Adrenal gland (tissue), 12 donors: ENCODE measurements around the gene UBAP1. TPM values are rescaled to one million over a fixed set of nuclear protein-coding genes. Genes with fewer than 3 reads are reported as not detected.
A peak's percentile ranks its signal among the peaks of the same experiment; 100 is the strongest.
"Not testable (repeated sequence)": the region's sequence is repeated elsewhere in the genome, so short reads cannot be mapped to it uniquely, and the experiment has no call there.

Source experiments
- DNase-seq, 7 donors: peaks; one replicate each; pipeline ENCODE4 v3.0.0-alpha.2; 2019 to 2020
- H3K27ac ChIP-seq, 5 donors: fragments of 200-600 bp; sonication (generic) in 4 of 5; 1 replicate in 3 of 5; 2 replicates in 2 of 5; pipeline versions ENCODE4 v1.5.1 to v1.8.0; 2016 to 2020; ENCODE audit warnings: mild to moderate bottlenecking in 1 of 5
- H3K27me3 ChIP-seq: fragments of 200-600 bp; 2 replicates; pipeline ENCODE4 v1.8.0; 2021
- H3K36me3 ChIP-seq, 2 donors: fragments of 200-600 bp; replicated peaks in 1 of 2; 1 replicate in 1 of 2; 2 replicates in 1 of 2; pipeline versions ENCODE4 v1.5.1 to v1.8.0; 2018 to 2022
- H3K4me1 ChIP-seq, 2 donors: fragments of 200-600 bp; replicated peaks in 1 of 2; 1 replicate in 1 of 2; 2 replicates in 1 of 2; pipeline versions ENCODE4 v1.5.1 to v1.8.0; 2018 to 2021
- H3K4me3 ChIP-seq, 4 donors: fragments of 200-600 bp; sonication (generic) in 3 of 4; one replicate each; pipeline ENCODE4 v1.5.1; 2016 to 2018
- H3K9me3 ChIP-seq, 3 donors: fragments of 200-600 bp; sonication (generic) in 1 of 3; replicated peaks in 1 of 3; 1 replicate in 2 of 3; 2 replicates in 1 of 3; pipeline versions ENCODE4 v1.5.1 to v1.8.0; 2016 to 2021
- CTCF ChIP-seq, 6 experiments: fragments of 450-650 bp in 4 of 6; fragments of 200-600 bp in 2 of 6; sonication (generic) in 1 of 6; IDR thresholded peaks; 1 replicate in 5 of 6; 2 replicates in 1 of 6; pipeline versions ENCODE4 v1.5.1 to v1.8.0; 2016 to 2021; ENCODE audit warnings: antibody characterized with exemption in 6 of 6, mild to moderate bottlenecking in 2 of 6, moderate library complexity in 1 of 6
- POLR2A ChIP-seq, 2 donors: fragments of 450-650 bp; IDR thresholded peaks; one replicate each; pipeline ENCODE4 v1.6.1; 2017; ENCODE audit warnings: antibody characterized with exemption in 2 of 2, mild to moderate bottlenecking in 2 of 2, moderate library complexity in 1 of 2
- WGBS, 4 donors: extraction: QIAGEN DNeasy Blood & Tissue Kit in 2 of 4; methylation state at CpG; one replicate each; pipeline versions ENCODE4 v1.1.5 to v1.1.7; 2013 to 2017; 5-methylcytosine and 5-hydroxymethylcytosine counted together
- intact Hi-C, 2 donors: fragments of 100-400 bp; cut with DNase I; formaldehyde crosslinking; loops; one replicate each; pipeline versions ENCODE4 v1.14.1 to v1.15.0; 2022 to 2023
- polyA plus RNA-seq, 3 donors: library from polyadenylated mRNA; stranded (reverse); fragments of 200-250 nt in 2 of 3; fragments of 350-450 nt in 1 of 3; fragmentation: Illumina TruSeq in 1 of 3; extraction: RNeasy Lipid Tissue Mini Kit (QIAGEN cat#74804) in 1 of 3; gene quantifications; one replicate each; pipeline ENCODE4 v1.2.3, GENCODE V29; 2013 to 2014
- total RNA-seq, 9 donors: library from RNA; depleted of rRNA in 4 of 9; stranded (reverse); fragments of >200 nt in 4 of 9; fragments of 120-200 nt in 1 of 9; fragmentation: NEBNext Ultra II Directional in 1 of 9; extraction: Animal tissue kit (Norgen Biotek cat#: 25700) in 1 of 9; gene quantifications; one replicate each; pipeline versions ENCODE4 v1.1.0 to v1.2.4, GENCODE V29; 2013 to 2023
- donor health status: healthy with polysubstance abuse.
- donor health status: Bipolar disorder and iron deficiency.
- donor health status: DM: yes; HTN: yes; CAD: no.
- donor health status: DM: no; HTN: no; CAD: no.
- donor health status: DM: no; HTN: no; CAD: no.
- donor health status: DM: yes; HTN: yes; CAD: no.

The UBAP1 gene
- total and polyA plus RNA-seq, 12 donors: 34.8 to 146 (median 77.4) TPM

GRCh38 chr9:34134521-34134920, 44.3 kb upstream of the UBAP1 start:
- Histone ChIP-seq H3K9me3 (no peaks in the 10 kb centered on the region), H3K4me3 (no peak overlapping the region), H3K27ac (no peak overlapping the region), H3K36me3 (no peaks in the 10 kb centered on the region), H3K4me1 (peaks cover 9 to 13% of the 10 kb centered on the region in 2 donors), H3K27me3 (no peaks in the 10 kb centered on the region)
- intact Hi-C loops: no loop called here
- WGBS, 4 donors: 94 to 96% (median 94%) methylated on average over 28 to 30 of the region's 30 CpGs
- DNase-seq: no peak
- TF ChIP-seq POLR2A (IDR thresholded peaks at IDR 0.05) (no peak), CTCF (IDR thresholded peaks at IDR 0.05) (no peak)

DNA sequence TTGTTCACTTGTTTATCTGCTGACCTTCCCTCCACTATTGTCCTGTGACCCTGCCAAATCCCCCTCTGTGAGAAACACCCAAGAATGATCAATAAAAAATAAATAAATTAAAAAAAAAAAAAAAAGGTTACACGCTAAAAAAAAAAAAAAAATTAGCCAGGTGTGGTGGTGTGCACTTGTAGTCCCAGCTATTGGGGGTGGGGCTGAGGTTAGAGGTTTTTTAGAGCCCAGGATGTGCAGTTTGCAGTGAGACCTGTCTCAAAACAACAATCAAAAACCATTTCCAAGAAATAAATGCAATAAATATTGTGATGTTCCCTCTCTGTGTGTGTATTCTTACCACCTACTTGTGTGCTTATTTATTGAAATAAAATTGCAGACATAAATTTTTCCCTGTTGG, 40.2 kb upstream of the UBAP1 start:
- H3K9me3 ChIP-seq, H3K4me3 ChIP-seq, H3K36me3 ChIP-seq, H3K27me3 ChIP-seq, H3K27ac ChIP-seq, intact Hi-C loops, DNase-seq: not testable (repeated sequence)
- WGBS, 4 donors: 67 to 84% (median 73%) methylated on average over 1 of the region's 1 CpG
- peaks cover 14 to 28% of the 10 kb centered on the region in 2 donors for H3K4me1 ChIP-seq

DNA sequence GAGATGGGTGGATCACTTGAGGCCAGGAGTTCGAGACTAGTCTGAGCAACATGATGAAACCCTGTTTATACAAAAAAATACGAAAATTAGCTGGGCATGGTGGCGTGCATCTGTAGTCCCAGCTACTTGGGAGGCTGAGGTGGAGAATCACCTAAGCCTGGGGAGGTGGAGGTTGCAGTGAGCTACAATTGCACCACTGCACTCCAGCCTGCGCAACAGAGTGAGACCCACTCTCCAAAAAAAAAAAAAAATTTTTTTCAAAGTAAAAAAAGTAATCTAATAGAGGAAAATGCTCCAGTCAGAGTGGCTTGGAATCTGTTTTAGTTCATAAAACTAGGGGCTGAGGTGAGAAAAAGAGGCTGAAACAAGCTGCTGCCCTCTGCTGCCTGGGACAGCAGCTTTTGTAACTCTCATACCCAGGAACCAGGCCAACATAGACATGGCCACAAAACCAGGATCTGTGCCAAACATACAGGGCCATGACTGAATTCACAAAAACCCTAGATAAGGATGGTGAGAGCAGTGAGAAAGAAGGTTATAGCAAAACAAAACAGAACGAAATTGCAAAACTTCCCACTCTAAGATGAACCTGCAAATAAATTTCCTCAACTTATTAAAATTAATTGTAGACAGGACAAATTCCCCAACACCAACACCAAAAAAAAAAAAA, 39.2 kb upstream of the UBAP1 start:
- peak; percentile 78 to 93 (median 89) for DNase-seq
- 53 to 67% (median 58%) methylated on average over 5 of the region's 5 CpGs for WGBS, 4 donors
- H3K4me3 ChIP-seq: no peak overlapping the region
- H3K4me1 ChIP-seq: peaks cover 14 to 28% of the 10 kb centered on the region in 2 donors
- intact Hi-C loops: no loop called here
- TF ChIP-seq POLR2A (IDR thresholded peaks at IDR 0.05) (peak in 1 of 2 donors; percentile 16), CTCF (IDR thresholded peaks at IDR 0.05) (peak in 5 of 6 experiments; percentile 37 to 43 (median 39))
- no peaks in the 10 kb centered on the region for H3K27me3 ChIP-seq
- peak overlapping the region in 4 of 5 donors; percentile 28 to 69 (median 41) for H3K27ac ChIP-seq
- H3K9me3 ChIP-seq: no peaks in the 10 kb centered on the region
- no peaks in the 10 kb centered on the region for H3K36me3 ChIP-seq

- Histone ChIP-seq H3K27ac (peak overlapping the region in 4 of 5 donors; percentile 28 to 69 (median 37)), H3K27me3 (no peaks in the 10 kb centered on the region), H3K4me1 (peaks cover 14 to 28% of the 10 kb centered on the region in 2 donors), H3K36me3 (no peaks in the 10 kb centered on the region), H3K9me3 (no peaks in the 10 kb centered on the region), H3K4me3 (no peak overlapping the region)
- 22 to 30% (median 28%) methylated on average over 2 of the region's 2 CpGs for WGBS, 4 donors
- intact Hi-C loops: no loop called here
- TF ChIP-seq POLR2A (IDR thresholded peaks at IDR 0.05) (no peak), CTCF (IDR thresholded peaks at IDR 0.05) (no peak)
- no peak for DNase-seq
Measured at GRCh38 chr9:34140853-34141252, 38.0 kb upstream of the UBAP1 start.

GRCh38 chr9:34143116-34143515, 35.7 kb upstream of the UBAP1 start:
- Histone ChIP-seq H3K4me3 (no peak overlapping the region), H3K4me1 (peaks cover 14 to 28% of the 10 kb centered on the region in 2 donors), H3K36me3 (no peaks in the 10 kb centered on the region), H3K9me3 (no peaks in the 10 kb centered on the region), H3K27me3 (no peaks in the 10 kb centered on the region), H3K27ac (peak overlapping the region in 1 of 5 donors; percentile 48)
- DNase-seq: no peak
- intact Hi-C loops: no loop called here
- TF ChIP-seq CTCF (IDR thresholded peaks at IDR 0.05) (no peak), POLR2A (IDR thresholded peaks at IDR 0.05) (no peak)
- WGBS, 4 donors: 42 to 65% (median 51%) methylated on average over 2 of the region's 2 CpGs
